ENCODE results near the gene CSN3.

CSN3 gene

DNA sequence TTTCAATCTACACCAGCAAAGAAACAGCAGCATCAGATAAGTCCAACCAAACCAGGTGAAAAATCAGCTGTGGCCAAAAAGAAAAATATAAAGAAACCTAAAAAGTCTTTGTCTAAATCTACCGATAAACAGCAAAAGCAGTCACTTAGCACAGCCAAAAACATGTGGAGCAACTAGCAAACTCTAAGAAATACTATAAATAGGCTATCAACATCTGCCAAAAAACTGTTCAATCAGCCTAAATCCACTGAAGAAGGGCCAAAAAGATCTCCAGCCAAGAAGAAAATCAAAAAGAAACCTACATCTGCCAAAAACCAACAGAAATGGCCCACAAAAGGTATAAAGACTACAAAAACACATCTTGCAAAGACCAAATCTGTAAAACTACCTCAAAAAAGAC lies 55.7 kb downstream of the CSN3 start:
- DNase-seq, result no peak

DNA sequence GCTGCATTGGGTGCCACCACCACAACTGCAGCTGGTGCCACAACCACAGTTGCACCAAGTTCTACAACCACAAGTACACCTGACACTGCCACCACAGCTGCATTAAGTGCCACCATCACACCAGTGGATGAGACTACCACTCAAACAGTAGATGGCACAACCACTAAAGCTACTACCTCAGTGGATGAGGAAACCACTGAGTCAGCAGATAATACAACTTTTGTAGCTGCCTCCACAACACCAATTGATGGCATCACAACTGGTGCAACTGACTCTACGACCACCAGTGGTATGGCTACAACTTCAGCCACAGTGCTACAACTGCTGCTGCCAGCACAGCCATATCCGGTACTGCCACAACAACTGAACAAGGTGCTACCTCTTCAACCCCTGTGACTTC lies 57.2 kb downstream of the CSN3 start:
- DNase-seq, result no peak

DNA sequence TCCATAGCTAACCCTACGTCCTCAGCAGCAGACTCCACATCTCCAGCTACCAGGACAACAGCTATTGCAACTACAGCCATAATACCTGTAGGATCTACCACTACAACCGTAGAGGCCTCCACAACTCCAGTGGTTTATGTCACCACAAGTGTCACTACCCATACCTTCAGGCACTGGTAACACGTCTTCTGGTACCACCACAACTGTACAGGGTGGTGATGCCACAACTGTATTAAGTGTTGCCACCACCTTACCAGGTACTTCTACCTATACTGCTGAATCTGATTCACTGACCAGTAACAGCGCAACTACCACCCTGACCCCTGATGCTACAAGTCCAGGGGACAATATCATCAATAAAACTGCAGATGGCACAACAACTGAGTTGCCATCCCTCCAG lies 57.8 kb downstream of the CSN3 start:
- no peak for DNase-seq

All from NCI-H2171 (cell line).